ENCODE results near the gene MALAT1. TPM values are rescaled to one million over a fixed set of nuclear protein-coding genes. Genes with fewer than 3 reads are reported as not detected.

Gene MALAT1
- total and polyA plus RNA-seq, 9 donors = 396 to 13,132 (median 8,248) TPM

DNA sequence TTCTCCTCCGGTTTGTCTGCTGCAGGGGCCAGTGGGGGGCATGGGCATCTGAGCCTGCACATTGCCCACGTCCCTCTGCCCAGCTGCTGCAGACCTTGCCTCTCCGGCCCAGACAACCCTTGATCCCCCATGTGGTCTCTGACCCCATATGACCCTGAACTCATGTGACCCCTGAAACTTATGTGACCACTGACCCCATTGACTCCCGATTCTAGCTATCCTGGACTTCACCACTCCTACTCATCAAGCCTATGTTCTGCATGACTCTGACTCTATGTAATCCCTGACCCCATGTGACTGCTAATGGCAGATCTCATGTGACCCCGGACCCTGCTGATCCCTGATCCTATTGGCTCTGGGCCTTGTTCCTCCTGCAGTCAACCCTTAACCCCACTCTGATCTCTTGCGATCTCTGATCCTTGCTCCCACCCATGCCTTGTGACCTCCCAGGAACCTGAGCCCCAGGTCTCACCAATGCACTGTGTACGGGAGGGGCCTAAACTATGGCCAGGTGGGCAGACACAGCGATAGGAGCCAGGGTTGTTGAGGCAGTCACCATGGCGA is 53.6 kb downstream of the MALAT1 start:
- Histone ChIP-seq H3K4me3 (no peak overlapping the region), H3K9me3 (no peaks in the 10 kb centered on the region), H3K27ac (no peak overlapping the region), H3K4me1 (ENCODE audit: insufficient read depth) (peaks cover 12% of the 10 kb centered on the region), H3K36me3 (no peaks in the 10 kb centered on the region), H3K27me3 (no peaks in the 10 kb centered on the region)
- no peak for DNase-seq
- TF ChIP-seq, protein P1, sequence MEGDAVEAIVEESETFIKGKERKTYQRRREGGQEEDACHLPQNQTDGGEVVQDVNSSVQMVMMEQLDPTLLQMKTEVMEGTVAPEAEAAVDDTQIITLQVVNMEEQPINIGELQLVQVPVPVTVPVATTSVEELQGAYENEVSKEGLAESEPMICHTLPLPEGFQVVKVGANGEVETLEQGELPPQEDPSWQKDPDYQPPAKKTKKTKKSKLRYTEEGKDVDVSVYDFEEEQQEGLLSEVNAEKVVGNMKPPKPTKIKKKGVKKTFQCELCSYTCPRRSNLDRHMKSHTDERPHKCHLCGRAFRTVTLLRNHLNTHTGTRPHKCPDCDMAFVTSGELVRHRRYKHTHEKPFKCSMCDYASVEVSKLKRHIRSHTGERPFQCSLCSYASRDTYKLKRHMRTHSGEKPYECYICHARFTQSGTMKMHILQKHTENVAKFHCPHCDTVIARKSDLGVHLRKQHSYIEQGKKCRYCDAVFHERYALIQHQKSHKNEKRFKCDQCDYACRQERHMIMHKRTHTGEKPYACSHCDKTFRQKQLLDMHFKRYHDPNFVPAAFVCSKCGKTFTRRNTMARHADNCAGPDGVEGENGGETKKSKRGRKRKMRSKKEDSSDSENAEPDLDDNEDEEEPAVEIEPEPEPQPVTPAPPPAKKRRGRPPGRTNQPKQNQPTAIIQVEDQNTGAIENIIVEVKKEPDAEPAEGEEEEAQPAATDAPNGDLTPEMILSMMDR (IDR thresholded peaks at IDR 0.05) = no peak
- TF ChIP-seq POLR2A (IDR thresholded peaks at IDR 0.05) (no peak), EP300 (IDR thresholded peaks at IDR 0.05) (no peak)
- intact Hi-C loops (cut with DNase I) = no loop called here
- 78 to 88% (median 88%) methylated on average over 9 of the region's 9 CpGs for WGBS, 3 donors

DNA sequence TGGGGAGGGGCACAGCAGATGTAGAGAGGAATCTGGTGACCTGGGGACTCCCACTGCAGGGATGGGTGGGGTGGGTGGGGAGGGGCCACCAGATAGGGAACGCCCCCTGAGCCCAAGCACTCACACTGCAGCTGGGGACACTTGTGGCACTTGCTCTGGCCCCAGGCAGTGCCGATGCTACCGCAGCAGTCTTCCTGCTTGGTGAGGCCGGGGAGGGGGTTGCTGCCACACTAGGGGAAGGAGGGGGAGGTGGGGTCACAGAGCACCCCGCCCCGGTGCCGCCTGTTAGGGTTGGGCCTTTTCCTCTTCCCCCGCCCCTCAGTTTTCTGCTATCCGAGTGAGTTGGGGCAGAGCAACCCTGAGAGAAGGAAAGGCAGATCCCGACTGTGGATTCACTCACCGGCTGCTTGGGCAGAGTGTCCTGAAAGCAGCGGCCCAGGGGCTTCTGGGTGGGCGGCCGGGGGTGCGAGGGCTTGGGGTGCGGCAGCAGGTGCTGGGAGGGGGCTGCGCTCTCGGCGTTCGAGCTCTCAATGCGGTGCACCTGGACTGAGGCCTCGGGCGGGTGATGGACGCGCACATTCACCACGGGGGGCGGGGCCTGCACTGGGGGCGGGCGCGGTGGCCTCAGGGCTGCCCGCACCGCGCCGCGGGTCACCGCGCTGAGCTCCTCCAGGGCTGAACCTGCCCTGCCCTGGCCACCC is 54.6 kb downstream of the MALAT1 start:
- no peak for TF ChIP-seq EP300 (IDR thresholded peaks at IDR 0.05)
- TF ChIP-seq POLR2A (IDR thresholded peaks at IDR 0.05) = no peak
- TF ChIP-seq, protein P1 (IDR thresholded peaks at IDR 0.05) = no peak
- 74 to 77% (median 76%) methylated on average over 14 to 37 of the region's 37 CpGs for WGBS, 3 donors
- Histone ChIP-seq H3K36me3 (no peaks in the 10 kb centered on the region), H3K4me3 (no peak overlapping the region), H3K27ac (no peak overlapping the region), H3K9me3 (no peaks in the 10 kb centered on the region), H3K27me3 (no peaks in the 10 kb centered on the region), H3K4me1 (ENCODE audit: insufficient read depth) (peaks cover 12% of the 10 kb centered on the region)
- intact Hi-C loops (cut with DNase I) = no loop called here
- DNase-seq = peak in 1 of 5 donors; percentile 41

- Histone ChIP-seq H3K27me3 (no peaks in the 10 kb centered on the region), H3K4me1 (ENCODE audit: insufficient read depth) (peaks cover 16% of the 10 kb centered on the region), H3K36me3 (no peaks in the 10 kb centered on the region), H3K9me3 (no peaks in the 10 kb centered on the region), H3K4me3 (no peak overlapping the region), H3K27ac (no peak overlapping the region)
- 83 to 84% (median 83%) methylated on average over 17 to 27 of the region's 27 CpGs for WGBS, 3 donors
- TF ChIP-seq EP300 (IDR thresholded peaks at IDR 0.05) (no peak), POLR2A (IDR thresholded peaks at IDR 0.05) (no peak)
- TF ChIP-seq, protein P1 (IDR thresholded peaks at IDR 0.05) = no peak
- intact Hi-C loops (cut with DNase I) = no loop called here
- no peak for DNase-seq
Observed at GRCh38 chr11:65554057-65554818, 55.4 kb downstream of the MALAT1 start.

DNA sequence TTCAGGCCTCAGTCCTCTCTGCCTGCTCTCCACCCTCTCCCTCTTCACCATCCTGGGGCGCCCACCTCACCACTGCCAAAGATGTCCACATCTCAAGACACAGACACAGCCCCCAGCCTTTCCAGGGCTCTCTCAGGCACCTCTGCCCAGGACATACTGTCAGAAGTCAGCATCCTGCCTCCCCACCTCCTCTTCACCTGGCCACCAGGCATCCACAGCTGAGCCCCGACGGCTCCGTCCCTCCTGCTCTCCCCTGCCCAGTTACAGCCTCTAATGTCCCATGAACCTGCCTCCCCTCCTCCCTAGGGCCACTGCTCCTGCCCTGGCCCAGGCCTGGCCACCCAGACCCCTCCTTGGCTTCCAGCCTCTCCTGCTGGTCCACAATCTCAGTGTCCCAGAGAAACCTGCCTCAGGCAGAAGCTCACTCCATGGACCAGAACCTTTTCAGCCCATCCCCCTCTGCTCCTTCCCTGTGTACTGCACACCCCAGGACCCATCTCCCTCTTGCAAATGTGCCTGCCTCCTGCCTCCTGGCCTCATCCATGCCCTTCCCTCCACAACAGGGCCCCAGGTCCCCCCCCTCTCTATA is 56.1 kb downstream of the MALAT1 start:
- H3K9me3 ChIP-seq = no peaks in the 10 kb centered on the region
- no peak overlapping the region for H3K4me3 ChIP-seq
- no peaks in the 10 kb centered on the region for H3K27me3 ChIP-seq
- H3K4me1 ChIP-seq (ENCODE audit: insufficient read depth) = peaks cover 22% of the 10 kb centered on the region
- no peak for DNase-seq
- TF ChIP-seq EP300 (IDR thresholded peaks at IDR 0.05) (no peak), POLR2A (IDR thresholded peaks at IDR 0.05) (no peak)
- TF ChIP-seq, protein P1 (IDR thresholded peaks at IDR 0.05) = no peak
- intact Hi-C loops (cut with DNase I) = no loop called here
- H3K36me3 ChIP-seq = no peaks in the 10 kb centered on the region
- 73 to 92% (median 87%) methylated on average over 4 of the region's 4 CpGs for WGBS, 3 donors
- peak overlapping the region; percentile 51 to 100 for H3K27ac ChIP-seq
